IPS-18a (cell line): ENCODE measurements around the gene RIN3.

Experiments used
- H3K27ac ChIP-seq: one replicate; pipeline ENCODE4 v1.5.1; 2013; ENCODE audit warnings: low read length
- H3K27me3 ChIP-seq: one replicate; pipeline ENCODE4 v1.6.1; 2013; ENCODE audit warnings: mild to moderate bottlenecking, low read length; ENCODE audit not compliant: control insufficient read depth, insufficient read depth
- H3K36me3 ChIP-seq: one replicate; pipeline ENCODE4 v1.6.1; 2013; ENCODE audit warnings: low read depth, low read length; ENCODE audit not compliant: control insufficient read depth
- H3K4me1 ChIP-seq: one replicate; pipeline ENCODE4 v1.6.1; 2013; ENCODE audit warnings: low read depth, low read length; ENCODE audit not compliant: control insufficient read depth
- H3K4me3 ChIP-seq: one replicate; pipeline ENCODE4 v1.5.1; 2013; ENCODE audit warnings: low read length
- H3K9ac ChIP-seq: one replicate; pipeline ENCODE4 v1.6.1; 2013; ENCODE audit warnings: mild to moderate bottlenecking, low read length, moderate library complexity
- H3K9me3 ChIP-seq: one replicate; pipeline ENCODE4 v1.6.1; 2013; ENCODE audit warnings: low read depth, low read length; ENCODE audit not compliant: control insufficient read depth

The RIN3 gene

DNA sequence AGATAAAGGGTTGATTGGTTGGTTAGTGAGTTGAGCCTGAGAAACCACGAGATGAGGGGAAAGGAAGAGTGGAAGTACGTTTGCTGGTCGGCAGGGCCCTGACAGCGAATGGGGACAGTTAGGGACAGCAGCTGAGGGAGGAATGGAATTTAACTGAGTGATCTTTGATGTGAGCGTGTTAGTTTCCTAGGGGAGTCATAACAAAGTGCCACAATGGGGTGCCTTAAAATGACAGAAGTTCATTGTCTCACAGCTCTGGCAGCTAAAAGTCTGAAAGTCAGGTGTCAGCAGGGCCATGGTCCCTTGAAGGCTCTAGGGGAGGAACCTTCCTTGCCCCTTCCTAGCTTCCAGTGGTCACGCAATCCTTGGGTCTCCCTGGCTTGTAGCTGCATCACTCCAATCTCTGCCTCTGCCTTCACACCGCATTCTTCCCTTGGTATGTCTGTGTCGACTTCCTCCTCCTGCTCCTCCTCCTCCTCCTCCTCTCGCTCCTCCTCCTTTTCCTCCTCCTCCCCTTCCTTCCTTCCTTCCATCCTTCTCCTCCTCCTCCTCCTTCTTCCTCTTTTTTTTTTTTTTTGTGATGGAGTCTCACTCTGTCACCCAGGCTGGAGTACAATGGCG is 26.0 kb upstream of the RIN3 start:
- no peaks in the 10 kb centered on the region for H3K36me3 ChIP-seq
- H3K27ac ChIP-seq: no peak overlapping the region
- no peaks in the 10 kb centered on the region for H3K27me3 ChIP-seq
- no peaks in the 10 kb centered on the region for H3K9me3 ChIP-seq
- no peak overlapping the region for H3K9ac ChIP-seq
- H3K4me3 ChIP-seq: no peak overlapping the region
- peaks cover 7% of the 10 kb centered on the region for H3K4me1 ChIP-seq

DNA sequence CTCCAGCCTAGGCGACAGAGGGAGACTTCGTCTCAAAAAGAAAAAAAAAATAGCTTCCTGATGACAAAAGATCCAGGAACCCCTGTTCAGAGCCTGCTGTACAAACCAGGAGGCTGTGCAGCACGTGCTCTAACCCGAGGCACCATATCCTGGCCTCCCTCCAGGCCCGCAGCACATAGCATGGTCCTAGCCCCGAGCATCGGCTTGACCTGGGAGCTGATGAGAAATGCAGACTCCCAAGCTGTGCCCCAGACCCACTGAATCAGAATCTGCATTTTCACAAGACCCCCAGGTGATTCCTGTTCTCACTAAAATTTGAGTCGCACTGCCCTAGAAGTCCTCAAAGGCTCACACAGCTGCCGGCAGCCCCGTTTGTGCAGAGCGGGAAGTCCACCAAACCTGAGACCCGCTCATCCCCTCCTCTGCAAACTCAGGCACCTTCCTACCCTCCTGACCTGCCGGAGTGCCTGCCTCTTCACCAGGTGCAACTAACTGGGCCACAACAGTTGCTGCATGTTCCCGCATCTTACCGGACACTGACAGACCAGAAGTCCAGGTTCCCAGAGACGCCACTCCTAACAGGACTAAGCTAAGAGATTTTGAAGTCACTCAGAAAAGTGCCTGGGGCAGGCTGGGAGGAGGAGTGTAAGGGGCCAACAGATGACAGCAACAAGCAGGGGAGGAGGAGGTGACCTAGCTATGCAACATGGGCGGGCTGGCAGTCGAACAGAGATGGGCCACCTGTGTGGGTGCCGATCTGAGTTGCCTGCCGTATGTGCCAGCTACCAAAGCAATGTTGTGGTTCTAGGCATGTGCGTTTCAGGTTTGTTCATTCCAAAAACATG is 24.0 kb upstream of the RIN3 start:
- Histone ChIP-seq H3K9ac (no peak overlapping the region), H3K27ac (no peak overlapping the region), H3K36me3 (no peaks in the 10 kb centered on the region), H3K4me1 (peaks cover 7% of the 10 kb centered on the region), H3K9me3 (no peaks in the 10 kb centered on the region), H3K4me3 (no peak overlapping the region), H3K27me3 (no peaks in the 10 kb centered on the region)

DNA sequence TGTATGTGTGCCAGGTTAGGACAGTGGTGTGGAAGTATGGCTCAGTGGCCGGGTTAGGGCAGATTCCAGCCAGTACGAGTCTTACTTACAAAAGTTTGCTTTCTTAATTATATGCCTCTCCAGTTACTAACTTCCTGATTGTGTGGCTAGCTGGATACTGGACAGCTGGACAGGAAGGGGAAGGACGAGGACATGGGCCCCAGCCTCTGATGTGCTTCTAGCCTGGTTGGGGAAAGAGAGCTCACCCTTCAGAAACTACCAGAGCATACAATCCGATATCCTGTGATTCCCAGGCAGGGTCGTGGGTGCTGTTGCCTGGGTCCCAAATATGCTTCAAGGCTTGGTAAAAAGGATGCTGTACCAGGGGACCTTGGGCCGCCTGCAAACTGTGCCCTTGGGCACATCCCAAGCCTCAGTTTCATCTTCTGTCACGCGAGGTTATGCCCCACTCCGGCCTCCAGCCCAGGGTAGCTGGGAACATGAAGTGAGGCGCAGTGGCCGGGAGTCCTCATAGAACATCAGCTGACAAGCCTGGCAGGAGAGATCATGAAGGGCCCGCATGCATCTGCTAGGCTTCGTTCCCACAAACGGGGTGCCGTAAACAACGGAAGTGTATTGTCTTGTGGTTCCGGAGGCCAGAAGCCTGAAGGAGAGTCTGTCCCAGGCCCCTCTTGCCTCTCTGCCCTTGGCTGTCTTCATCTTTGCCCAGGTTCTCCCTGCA is 23.2 kb upstream of the RIN3 start:
- H3K9me3 ChIP-seq: no peaks in the 10 kb centered on the region
- H3K9ac ChIP-seq: no peak overlapping the region
- H3K27ac ChIP-seq: no peak overlapping the region
- no peaks in the 10 kb centered on the region for H3K36me3 ChIP-seq
- H3K4me1 ChIP-seq: peaks cover 7% of the 10 kb centered on the region
- no peaks in the 10 kb centered on the region for H3K27me3 ChIP-seq
- H3K4me3 ChIP-seq: no peak overlapping the region

DNA sequence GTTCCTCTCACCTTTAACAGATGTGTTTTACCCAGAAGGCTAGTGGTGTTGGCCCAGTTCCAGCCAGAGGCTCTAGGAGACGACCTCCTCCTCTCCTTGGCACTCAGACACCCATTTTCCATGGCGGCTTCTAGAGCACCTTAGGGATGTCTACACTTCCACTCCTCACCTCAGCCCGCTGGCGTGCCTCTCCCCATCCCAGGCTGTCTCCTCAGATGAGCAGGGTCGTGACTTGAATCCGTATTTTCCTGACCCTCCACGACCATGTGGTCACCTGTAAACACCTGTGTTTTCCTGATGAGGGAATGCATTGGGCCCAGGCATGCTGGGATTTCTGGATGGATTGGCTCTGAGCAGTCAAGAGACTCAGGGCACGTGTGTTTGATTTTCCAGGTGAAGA is 21.8 kb upstream of the RIN3 start:
- Histone ChIP-seq H3K9ac (no peak overlapping the region), H3K27ac (no peak overlapping the region), H3K9me3 (no peaks in the 10 kb centered on the region)

DNA sequence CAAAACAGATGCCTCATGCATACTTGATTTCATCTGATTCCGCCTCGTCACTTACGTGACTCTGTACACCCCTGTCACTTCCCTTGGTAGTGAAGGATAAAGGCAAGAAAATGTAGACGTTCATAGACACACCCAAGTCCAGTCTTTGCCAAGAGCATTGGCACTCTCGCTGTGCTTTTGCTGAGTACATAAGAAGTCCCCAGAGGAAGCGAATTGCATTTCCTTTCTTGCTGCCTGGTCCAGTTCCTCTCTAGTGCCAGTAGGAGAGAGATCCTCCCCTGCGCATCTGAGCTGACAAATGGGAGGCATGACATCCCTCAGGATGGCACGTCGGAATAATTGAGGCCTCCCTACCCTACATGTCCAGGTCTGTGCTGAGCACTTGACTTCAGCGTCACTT is 21.3 kb upstream of the RIN3 start:
- Histone ChIP-seq H3K9me3 (no peaks in the 10 kb centered on the region), H3K36me3 (no peaks in the 10 kb centered on the region), H3K4me3 (no peak overlapping the region), H3K4me1 (peaks cover 8% of the 10 kb centered on the region), H3K27me3 (no peaks in the 10 kb centered on the region), H3K27ac (no peak overlapping the region), H3K9ac (no peak overlapping the region)

More for the DNA sequence above, 21.8 kb upstream of the RIN3 start:
- Histone ChIP-seq H3K4me3 (no peak overlapping the region), H3K4me1 (peaks cover 7% of the 10 kb centered on the region), H3K36me3 (no peaks in the 10 kb centered on the region), H3K27me3 (no peaks in the 10 kb centered on the region)

DNA sequence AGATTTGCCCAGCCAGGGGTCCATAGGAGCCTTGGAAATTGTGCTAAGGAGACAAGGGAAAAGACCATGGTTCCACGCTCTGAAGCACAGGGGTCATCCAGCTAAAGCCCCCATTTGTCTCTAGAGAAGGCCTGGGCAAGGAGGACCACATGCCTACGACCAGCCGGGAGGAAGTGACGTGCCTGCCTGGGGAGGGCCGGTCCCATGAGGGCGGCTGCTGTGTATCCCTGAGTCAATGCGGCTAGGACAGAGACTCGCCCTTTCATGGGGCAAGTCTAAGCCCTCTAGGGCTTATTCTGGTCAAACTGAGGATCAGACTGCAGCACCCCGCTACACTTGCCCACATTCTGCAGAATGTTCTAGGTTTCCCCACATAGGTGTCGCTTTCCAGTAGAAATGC is 20.6 kb upstream of the RIN3 start:
- no peak overlapping the region for H3K27ac ChIP-seq
- H3K9me3 ChIP-seq: no peaks in the 10 kb centered on the region
- H3K4me1 ChIP-seq: peaks cover 9% of the 10 kb centered on the region
- H3K4me3 ChIP-seq: no peak overlapping the region
- H3K9ac ChIP-seq: no peak overlapping the region
- H3K36me3 ChIP-seq: no peaks in the 10 kb centered on the region
- H3K27me3 ChIP-seq: no peaks in the 10 kb centered on the region

DNA sequence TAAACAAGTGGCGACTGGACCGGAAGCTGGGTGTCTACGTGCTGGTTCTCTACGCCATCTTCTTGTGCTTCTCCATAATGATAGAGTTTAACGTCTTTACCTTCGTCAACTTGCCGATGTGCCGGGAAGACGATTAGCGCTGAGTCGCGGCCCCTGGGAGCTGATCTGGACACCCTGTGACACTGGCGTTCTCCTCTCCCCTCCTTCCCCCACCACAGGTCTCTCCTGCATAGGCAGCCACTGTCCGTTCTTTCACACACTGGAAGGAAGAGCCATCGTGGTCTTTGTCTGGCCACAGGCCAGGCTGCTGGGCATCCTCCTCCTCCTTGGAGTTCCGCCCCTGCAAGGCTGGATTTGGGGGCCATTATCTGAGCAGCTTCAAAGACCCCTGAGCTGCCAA is 20.1 kb upstream of the RIN3 start:
- Histone ChIP-seq H3K36me3 (no peaks in the 10 kb centered on the region), H3K27me3 (no peaks in the 10 kb centered on the region), H3K27ac (no peak overlapping the region)

DNA sequence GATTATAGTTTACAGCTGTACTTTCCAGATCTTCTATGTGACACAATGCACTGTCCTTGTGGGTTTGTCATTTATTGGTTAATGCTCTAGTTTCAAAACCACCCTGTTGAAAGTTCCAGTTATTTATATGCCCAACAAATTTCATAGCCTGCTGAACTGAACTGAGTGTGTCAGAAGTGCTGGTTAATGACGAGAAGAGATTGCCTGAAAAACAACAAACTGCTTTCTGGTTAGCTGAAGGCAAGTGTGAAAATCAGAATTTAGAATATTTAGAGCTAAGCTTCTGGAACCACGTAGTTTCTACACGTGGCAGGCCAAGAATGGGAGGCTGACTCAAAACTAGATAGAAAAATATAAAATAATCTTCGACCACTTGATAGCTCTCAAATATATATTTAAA is 19.1 kb upstream of the RIN3 start:
- Histone ChIP-seq H3K4me3 (no peak overlapping the region), H3K4me1 (peaks cover 9% of the 10 kb centered on the region), H3K27ac (no peak overlapping the region), H3K36me3 (no peaks in the 10 kb centered on the region), H3K9me3 (no peaks in the 10 kb centered on the region), H3K9ac (no peak overlapping the region), H3K27me3 (no peaks in the 10 kb centered on the region)

More for the DNA sequence above, 20.1 kb upstream of the RIN3 start:
- Histone ChIP-seq H3K9me3 (no peaks in the 10 kb centered on the region), H3K9ac (no peak overlapping the region), H3K4me1 (peaks cover 9% of the 10 kb centered on the region), H3K4me3 (no peak overlapping the region)

DNA sequence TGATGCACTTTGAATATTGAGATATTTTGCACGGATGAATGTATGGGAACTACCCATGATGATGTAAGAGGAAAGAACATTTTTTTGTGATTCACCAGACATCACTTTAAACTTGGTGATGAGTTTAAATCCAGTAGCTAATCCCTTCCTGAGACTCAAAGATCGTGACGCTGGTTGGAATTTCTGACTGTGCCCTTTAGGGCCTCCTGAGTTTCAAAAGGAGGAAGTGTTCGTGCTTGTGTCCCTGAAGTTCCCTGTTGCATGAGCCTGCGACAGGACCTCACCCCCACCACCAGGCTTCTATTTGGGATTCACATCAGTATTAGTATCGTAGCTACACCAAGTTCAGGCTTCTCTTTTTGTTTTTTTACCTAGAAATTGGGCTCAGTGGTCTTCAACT is 18.6 kb upstream of the RIN3 start:
- Histone ChIP-seq H3K27me3 (no peaks in the 10 kb centered on the region), H3K27ac (no peak overlapping the region), H3K36me3 (no peaks in the 10 kb centered on the region), H3K4me3 (no peak overlapping the region), H3K9me3 (no peaks in the 10 kb centered on the region), H3K4me1 (peaks cover 9% of the 10 kb centered on the region), H3K9ac (no peak overlapping the region)

DNA sequence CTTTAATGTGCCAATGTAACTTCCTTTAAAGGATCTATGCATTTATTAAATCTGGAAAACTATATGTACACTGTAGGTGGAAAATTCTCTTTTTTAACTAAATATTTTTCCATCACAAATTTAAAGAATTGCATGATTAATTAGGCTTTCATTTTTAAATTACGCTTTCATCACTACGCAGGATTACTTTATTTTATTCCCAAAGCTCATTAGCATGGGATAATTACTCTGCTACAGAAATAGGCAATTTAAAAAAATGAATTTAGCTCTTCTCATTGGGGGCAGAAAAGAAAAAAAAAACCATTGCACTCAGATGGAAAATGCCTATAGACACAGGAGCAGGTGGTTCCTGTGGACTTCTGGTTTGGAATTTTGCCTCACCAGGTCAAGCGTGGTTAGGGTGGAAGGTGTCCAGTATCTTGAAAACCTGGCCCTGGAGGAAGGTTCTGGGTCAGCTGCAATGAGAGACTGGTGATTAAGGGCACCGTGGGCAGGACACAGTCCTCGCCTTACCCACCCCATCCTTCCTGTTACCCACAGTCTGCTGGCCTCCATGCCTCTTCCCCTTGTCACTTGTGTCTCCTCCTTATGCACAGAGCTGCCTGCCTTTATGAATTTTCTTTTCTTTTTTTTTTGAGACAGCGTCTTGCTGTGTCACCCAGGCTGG is 17.3 kb upstream of the RIN3 start:
- Histone ChIP-seq H3K9ac (no peak overlapping the region), H3K27me3 (no peaks in the 10 kb centered on the region), H3K36me3 (no peaks in the 10 kb centered on the region), H3K4me3 (no peak overlapping the region), H3K27ac (no peak overlapping the region), H3K9me3 (no peaks in the 10 kb centered on the region), H3K4me1 (peaks cover 9% of the 10 kb centered on the region)

DNA sequence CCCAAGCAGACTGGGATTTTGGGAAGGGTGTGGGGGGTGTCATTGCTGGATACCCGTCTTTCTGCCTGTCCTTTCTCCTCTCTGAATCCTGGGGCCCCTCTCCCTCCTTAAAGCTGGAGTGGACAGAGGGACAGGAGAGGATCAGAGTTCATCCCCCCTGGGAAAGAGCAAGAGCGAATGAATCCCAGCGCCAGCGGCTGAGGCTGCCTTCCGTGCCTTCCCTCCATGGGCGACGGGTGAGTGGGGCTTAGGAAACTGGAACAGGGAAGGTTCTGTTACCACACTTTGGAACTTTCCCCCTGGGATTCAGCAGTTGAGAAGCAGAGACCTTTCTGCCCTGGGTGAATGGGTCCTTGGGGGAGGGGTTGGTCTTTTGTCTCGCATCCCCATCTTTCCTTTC is 16.2 kb upstream of the RIN3 start:
- no peaks in the 10 kb centered on the region for H3K36me3 ChIP-seq
- H3K27me3 ChIP-seq: no peaks in the 10 kb centered on the region
- H3K27ac ChIP-seq: no peak overlapping the region
- no peaks in the 10 kb centered on the region for H3K9me3 ChIP-seq
- H3K4me3 ChIP-seq: no peak overlapping the region
- peaks cover 9% of the 10 kb centered on the region for H3K4me1 ChIP-seq
- H3K9ac ChIP-seq: no peak overlapping the region
